SK-N-SH treated with all-trans-retinoic acid at 6 μM for 48 hours (cell line): Measurements from ENCODE around the gene LDLRAD2.

Experiments used
- ARNTL ChIP-seq: fragments of 450-650 bp; formaldehyde crosslinking; IDR thresholded peaks from 2 replicates; pipeline ENCODE4 v1.5.0; 2020; ENCODE audit warnings: low read depth, mild to moderate bottlenecking, moderate library complexity, borderline replicate concordance
- BACH2 ChIP-seq: fragments of 250-450 bp; sonication (Bioruptor Pico); IDR thresholded peaks from 2 replicates; pipeline ENCODE4 v1.9.0; 2021; ENCODE audit warnings: mild to moderate bottlenecking, borderline replicate concordance
- CSDC2 ChIP-seq: fragments of 250-450 bp; sonication (Bioruptor Pico); IDR thresholded peaks from 2 replicates; pipeline ENCODE4 v1.5.0; 2020; ENCODE audit warnings: mild to moderate bottlenecking, moderate library complexity
- ESRRG ChIP-seq: fragments of 250-450 bp; sonication (Bioruptor Pico); IDR thresholded peaks from 2 replicates; pipeline ENCODE4 v1.6.1; 2021; ENCODE audit warnings: mild to moderate bottlenecking
- GLIS3 ChIP-seq: fragments of 250-450 bp; sonication (Bioruptor Pico); IDR thresholded peaks from 2 replicates; pipeline ENCODE4 v1.5.0; 2020; ENCODE audit warnings: mild to moderate bottlenecking, moderate library complexity
- POU6F1 ChIP-seq: fragments of 250-450 bp; sonication (Bioruptor Pico); IDR thresholded peaks from 2 replicates; pipeline ENCODE4 v1.8.0; 2021; ENCODE audit warnings: low read depth, mild to moderate bottlenecking, moderate library complexity, borderline replicate concordance
- PPARA ChIP-seq: fragments of 250-450 bp; sonication (Bioruptor Pico); IDR thresholded peaks from 2 replicates; pipeline ENCODE4 v1.5.0; 2020; ENCODE audit warnings: mild to moderate bottlenecking, borderline replicate concordance
- RARB ChIP-seq: fragments of 250-450 bp; sonication (Bioruptor Pico); IDR thresholded peaks from 2 replicates; pipeline ENCODE4 v1.8.0; 2021; ENCODE audit warnings: mild to moderate bottlenecking, moderate library complexity
- TCF4 ChIP-seq: fragments of 250-450 bp; sonication (Bioruptor Pico); IDR thresholded peaks from 2 replicates; pipeline ENCODE4 v1.8.0; 2021; ENCODE audit warnings: mild to moderate bottlenecking, moderate library complexity, borderline replicate concordance
- ZFP3 ChIP-seq: fragments of 250-450 bp; sonication (Bioruptor Pico); IDR thresholded peaks from 2 replicates; pipeline ENCODE4 v1.5.0; 2020; ENCODE audit warnings: mild to moderate bottlenecking, moderate library complexity
- ZFP30 ChIP-seq: fragments of 450-650 bp; formaldehyde crosslinking; IDR thresholded peaks from 2 replicates; pipeline ENCODE4 v1.5.0; 2022; ENCODE audit warnings: mild to moderate bottlenecking, moderate library complexity
- ZNF565 ChIP-seq: fragments of 450-650 bp; formaldehyde crosslinking; conservative IDR thresholded peaks from 2 replicates; pipeline ENCODE4 v1.5.0; 2020; ENCODE audit warnings: low read depth, mild to moderate bottlenecking, moderate library complexity
- TF ChIP-seq, protein P1 (sequence below): fragments of 250-450 bp; sonication (Bioruptor Pico); IDR thresholded peaks from 2 replicates; pipeline ENCODE4 v1.5.1; 2020; ENCODE audit warnings: low read depth, mild to moderate bottlenecking, moderate library complexity
- TF ChIP-seq, protein P2 (sequence below): fragments of 250-450 bp; sonication (Bioruptor Pico); IDR thresholded peaks from 2 replicates; pipeline ENCODE4 v1.8.0; 2020; ENCODE audit warnings: mild to moderate bottlenecking, moderate library complexity, borderline replicate concordance

GRCh38 chr1:21865609-21865942 lies 53.5 kb downstream of the LDLRAD2 start:
- TF ChIP-seq ZFP3 (CRISPR knock-in tag) (no peak), RARB (CRISPR knock-in tag) (no peak), ARNTL (CRISPR knock-in tag) (no peak), GLIS3 (CRISPR knock-in tag) (no peak), ZNF565 (CRISPR knock-in tag) (no peak), POU6F1 (CRISPR knock-in tag) (no peak), ZFP30 (no peak), BACH2 (CRISPR knock-in tag) (no peak), CSDC2 (no peak), ESRRG (no peak), PPARA (CRISPR knock-in tag) (no peak), TCF4 (CRISPR knock-in tag) (no peak)
- TF ChIP-seq, protein P1, sequence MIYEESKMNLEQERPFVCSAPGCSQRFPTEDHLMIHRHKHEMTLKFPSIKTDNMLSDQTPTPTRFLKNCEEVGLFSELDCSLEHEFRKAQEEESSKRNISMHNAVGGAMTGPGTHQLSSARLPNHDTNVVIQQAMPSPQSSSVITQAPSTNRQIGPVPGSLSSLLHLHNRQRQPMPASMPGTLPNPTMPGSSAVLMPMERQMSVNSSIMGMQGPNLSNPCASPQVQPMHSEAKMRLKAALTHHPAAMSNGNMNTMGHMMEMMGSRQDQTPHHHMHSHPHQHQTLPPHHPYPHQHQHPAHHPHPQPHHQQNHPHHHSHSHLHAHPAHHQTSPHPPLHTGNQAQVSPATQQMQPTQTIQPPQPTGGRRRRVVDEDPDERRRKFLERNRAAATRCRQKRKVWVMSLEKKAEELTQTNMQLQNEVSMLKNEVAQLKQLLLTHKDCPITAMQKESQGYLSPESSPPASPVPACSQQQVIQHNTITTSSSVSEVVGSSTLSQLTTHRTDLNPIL (CRISPR knock-in tag) = no peak
- TF ChIP-seq, protein P2, sequence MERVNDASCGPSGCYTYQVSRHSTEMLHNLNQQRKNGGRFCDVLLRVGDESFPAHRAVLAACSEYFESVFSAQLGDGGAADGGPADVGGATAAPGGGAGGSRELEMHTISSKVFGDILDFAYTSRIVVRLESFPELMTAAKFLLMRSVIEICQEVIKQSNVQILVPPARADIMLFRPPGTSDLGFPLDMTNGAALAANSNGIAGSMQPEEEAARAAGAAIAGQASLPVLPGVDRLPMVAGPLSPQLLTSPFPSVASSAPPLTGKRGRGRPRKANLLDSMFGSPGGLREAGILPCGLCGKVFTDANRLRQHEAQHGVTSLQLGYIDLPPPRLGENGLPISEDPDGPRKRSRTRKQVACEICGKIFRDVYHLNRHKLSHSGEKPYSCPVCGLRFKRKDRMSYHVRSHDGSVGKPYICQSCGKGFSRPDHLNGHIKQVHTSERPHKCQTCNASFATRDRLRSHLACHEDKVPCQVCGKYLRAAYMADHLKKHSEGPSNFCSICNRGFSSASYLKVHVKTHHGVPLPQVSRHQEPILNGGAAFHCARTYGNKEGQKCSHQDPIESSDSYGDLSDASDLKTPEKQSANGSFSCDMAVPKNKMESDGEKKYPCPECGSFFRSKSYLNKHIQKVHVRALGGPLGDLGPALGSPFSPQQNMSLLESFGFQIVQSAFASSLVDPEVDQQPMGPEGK = no peak
